Urothelium cell line (cell line): Measurements from ENCODE around the gene RNF39.

ENCODE experiments used
- DNase-seq: peaks from one replicate; pipeline ENCODE4 v3.0.0; 2011; ENCODE audit warnings: low spot score, mixed read lengths
- FAIRE-seq: peaks from 2 replicates; lab custom pipeline; 2011; peaks lifted over from hg19 to GRCh38; lab: Jason Lieb, UNC

Gene RNF39

GRCh38 chr6:30020626-30021025, 54.9 kb downstream of the RNF39 start:
- FAIRE-seq (no peak), DNase-seq (no peak)
